ENCODE data around the gene ATE1. TPM values are rescaled to one million over a fixed set of nuclear protein-coding genes. Genes with fewer than 3 reads are reported as not detected.

ATE1 gene
- total and polyA plus RNA-seq, 11 donors = 15.2 to 50.1 (median 39.9) TPM

- 87 to 91% (median 89%) methylated on average over 4 of the region's 4 CpGs for WGBS, 4 donors
- Histone ChIP-seq H3K27ac (no peak overlapping the region), H3K4me1 (peaks cover 0 to 7% (median 0%) of the 10 kb centered on the region in 12 donors), H3K4me3 (no peak overlapping the region), H3K27me3 (no peaks in the 10 kb centered on the region), H3K36me3 (peaks cover 0 to 86% (median 49%) of the 10 kb centered on the region in 9 donors), H3K9me3 (no peaks in the 10 kb centered on the region)
- no peak for TF ChIP-seq CTCF (IDR thresholded peaks at IDR 0.05)
- no peak for TF ChIP-seq POLR2A (IDR thresholded peaks at IDR 0.05)
- no peak for ATAC-seq
- no peak for DNase-seq
- intact Hi-C loops (cut with DNase I) = loop anchor here in 6 of 10 donors (5.0 kb wide), 3 partner anchors 77 to 957 kb away; no protein-coding TSS in a partner anchor
Measured at GRCh38 chr10:121899727-121900126, 28.1 kb downstream of the ATE1 start.

GRCh38 chr10:121891103-121891502 lies 36.7 kb downstream of the ATE1 start:
- ATAC-seq = no peak
- Histone ChIP-seq H3K27ac (no peak overlapping the region), H3K4me1 (no peaks in the 10 kb centered on the region), H3K9me3 (no peaks in the 10 kb centered on the region), H3K27me3 (no peaks in the 10 kb centered on the region), H3K4me3 (no peak overlapping the region), H3K36me3 (peaks cover 0 to 85% (median 40%) of the 10 kb centered on the region in 9 donors)
- no peak for DNase-seq
- TF ChIP-seq CTCF (IDR thresholded peaks at IDR 0.05) = no peak
- TF ChIP-seq POLR2A (IDR thresholded peaks at IDR 0.05) = no peak
- intact Hi-C loops (cut with DNase I) = loop anchor here in 1 of 10 donors (5.0 kb wide), 1 partner anchor 59 kb away; no protein-coding TSS in a partner anchor
- WGBS, 4 donors = 80 to 92% (median 86%) methylated on average over 5 of the region's 5 CpGs

GRCh38 chr10:121889212-121889611 lies 38.6 kb downstream of the ATE1 start:
- Histone ChIP-seq H3K27ac (no peak overlapping the region), H3K4me1 (no peaks in the 10 kb centered on the region), H3K4me3 (no peak overlapping the region), H3K9me3 (no peaks in the 10 kb centered on the region), H3K36me3 (peaks cover 0 to 75% (median 28%) of the 10 kb centered on the region in 9 donors), H3K27me3 (no peaks in the 10 kb centered on the region)
- TF ChIP-seq CTCF (IDR thresholded peaks at IDR 0.05) (no peak), POLR2A (IDR thresholded peaks at IDR 0.05) (no peak)
- WGBS, 4 donors = 71 to 91% (median 80%) methylated on average over 5 of the region's 5 CpGs
- DNase-seq (no peak), ATAC-seq (no peak)
- intact Hi-C loops (cut with DNase I) = loop anchor here in 7 of 10 donors (5.0 to 10.0 kb wide), 5 partner anchors 67 to 947 kb away; no protein-coding TSS in a partner anchor

DNA sequence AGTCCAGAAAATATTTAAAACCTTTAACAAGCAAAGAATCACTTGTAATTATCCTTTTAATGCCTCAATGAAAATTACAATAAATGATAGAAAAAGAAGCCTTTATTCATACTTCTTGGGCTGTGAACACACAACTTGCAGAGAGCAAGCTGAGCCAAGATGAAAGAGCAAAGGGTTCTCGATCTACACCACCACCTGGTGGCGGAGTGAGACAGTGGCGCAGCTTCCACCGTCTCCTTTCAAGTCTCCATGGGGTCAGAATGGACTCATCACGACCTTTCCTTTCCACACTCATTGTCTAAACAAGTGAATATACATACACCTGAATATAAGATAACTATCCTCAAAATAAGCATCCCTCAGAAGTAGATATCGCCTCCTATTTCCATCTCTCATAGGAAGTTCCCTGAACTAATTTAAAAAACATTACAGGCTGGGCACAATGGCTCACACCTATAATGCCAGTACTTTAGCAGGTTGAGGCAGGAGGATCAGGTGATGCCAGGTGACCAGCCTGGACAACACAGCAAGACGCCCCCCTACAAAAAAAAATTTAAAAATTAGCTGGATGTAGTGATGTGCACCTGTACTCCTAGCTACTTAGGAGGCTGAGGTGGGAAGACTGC lies 40.7 kb downstream of the ATE1 start:
- H3K4me1 ChIP-seq = no peaks in the 10 kb centered on the region
- H3K27me3 ChIP-seq = no peaks in the 10 kb centered on the region
- DNase-seq = peak; percentile 32 to 70 (median 43)
- H3K36me3 ChIP-seq = peaks cover 0 to 65% (median 20%) of the 10 kb centered on the region in 9 donors
- WGBS, 4 donors = 38 to 47% (median 44%) methylated on average over 7 of the region's 7 CpGs
- no peaks in the 10 kb centered on the region for H3K9me3 ChIP-seq
- no peak for TF ChIP-seq POLR2A (IDR thresholded peaks at IDR 0.05)
- TF ChIP-seq CTCF (IDR thresholded peaks at IDR 0.05) = peak; percentile 57 to 77 (median 72)
- peak; percentile 73 to 91 (median 82) for ATAC-seq
- intact Hi-C loops (cut with DNase I) = loop anchor here (2.0 to 10.0 kb wide), 6 partner anchors 65 to 945 kb away; no protein-coding TSS in a partner anchor
- H3K4me3 ChIP-seq = no peak overlapping the region
- no peak overlapping the region for H3K27ac ChIP-seq

All from heart left ventricle (tissue), 16 donors.